Karpas-422 (cell line): ENCODE measurements around the gene AMMECR1. TPM values are rescaled to one million over a fixed set of nuclear protein-coding genes. Genes with fewer than 3 reads are reported as not detected.

Source experiments
- small RNA-seq: library from RNA; depleted of rRNA; stranded (forward); fragments of <200 nt; gene quantifications from one replicate; pipeline ENCODE3, GENCODE V24; 2014
- total RNA-seq: library from RNA; depleted of rRNA; stranded (reverse); fragments of >200 nt; shearing (Covaris generic); gene quantifications from 2 replicates; pipeline ENCODE4 v1.2.3, GENCODE V29; 2014; ENCODE audit warnings: low replicate concordance; rRNA removed

Gene AMMECR1
- total RNA-seq, 1 experiment from 2014 or later, result 15.1 TPM

Small RNAs within 50 kb of the gene (small RNA-seq; reads per million reads assigned to genes)
- gene GNG5P2 (0.12 reads per million), gene SNORD96B (7.9 reads per million, percentile 88 among the genes with 10 or more reads in this experiment)

Other genes with a start within 250 kb of the AMMECR1 start
- 0.07 TPM in 1 of 2 replicates, not detected in the other for gene RTL9, start 40.8 kb upstream of the AMMECR1 start, total RNA-seq